Measurements from ENCODE around the gene SEC31A.
"Not testable (repeated sequence)": the region's sequence is repeated elsewhere in the genome, so short reads cannot be mapped to it uniquely, and the experiment has no call there.

SEC31A gene

GRCh38 chr4:82896755-82897154 lies 5.8 kb upstream of the SEC31A start:
- DNase-seq: no peak

DNA sequence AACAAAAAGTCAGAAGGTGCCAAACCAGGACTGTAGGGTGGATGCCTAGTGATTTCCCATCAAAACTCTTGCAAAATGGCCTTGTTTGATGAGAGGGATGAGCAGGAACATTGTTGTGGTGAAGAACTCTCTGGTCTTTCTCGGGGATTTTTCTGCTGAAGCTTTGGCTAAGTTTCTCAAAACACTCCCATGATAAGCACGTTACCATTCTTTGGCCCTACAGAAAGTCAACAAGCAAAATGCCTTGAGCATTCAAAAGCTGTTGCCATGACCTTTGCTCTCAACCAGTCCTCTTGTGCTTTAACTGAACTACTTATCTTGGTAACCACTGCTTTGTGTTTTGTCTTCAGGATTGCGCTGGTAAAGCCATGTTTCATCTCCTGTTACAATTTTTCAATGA lies 3.0 kb upstream of the SEC31A start:
- no peak for DNase-seq

GRCh38 chr4:82892467-82892802 lies 1.5 kb upstream of the SEC31A start:
- DNase-seq: no peak

DNA sequence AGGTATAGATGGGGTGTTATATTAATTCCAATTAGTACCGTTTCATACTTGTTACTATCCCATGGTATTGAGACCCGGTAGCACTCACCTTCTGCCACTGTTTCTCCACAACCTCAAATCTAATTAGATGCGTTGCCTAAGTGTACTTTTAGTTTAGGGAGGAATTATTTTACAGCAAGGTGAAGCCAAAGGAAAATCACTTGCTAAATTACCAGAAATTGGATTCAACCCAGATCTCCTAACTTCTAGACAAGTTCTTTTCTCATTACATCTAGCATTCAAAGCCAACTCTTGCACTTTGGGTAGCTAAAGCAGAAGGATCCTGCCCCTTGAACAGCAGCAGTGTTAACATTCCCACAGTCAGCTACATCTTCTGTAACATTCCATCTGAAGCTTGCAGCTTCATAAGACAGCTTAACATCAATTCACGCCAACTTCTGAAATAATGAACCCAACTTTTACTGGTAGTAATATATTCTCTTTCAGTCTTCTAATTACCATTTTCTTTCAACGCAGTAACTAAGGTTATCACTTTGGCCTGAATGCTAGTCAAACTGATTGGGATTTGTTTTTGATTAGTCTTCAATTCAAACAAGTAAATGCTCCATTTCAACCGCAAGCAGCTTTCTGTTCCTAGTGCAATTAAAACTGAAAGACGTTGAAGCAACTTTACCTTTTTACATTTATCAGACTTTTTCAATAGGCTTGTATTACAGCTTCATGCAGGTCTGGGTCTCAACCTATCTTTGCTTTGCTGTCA lies 934 bp upstream of the SEC31A start:
- no peak for DNase-seq

DNA sequence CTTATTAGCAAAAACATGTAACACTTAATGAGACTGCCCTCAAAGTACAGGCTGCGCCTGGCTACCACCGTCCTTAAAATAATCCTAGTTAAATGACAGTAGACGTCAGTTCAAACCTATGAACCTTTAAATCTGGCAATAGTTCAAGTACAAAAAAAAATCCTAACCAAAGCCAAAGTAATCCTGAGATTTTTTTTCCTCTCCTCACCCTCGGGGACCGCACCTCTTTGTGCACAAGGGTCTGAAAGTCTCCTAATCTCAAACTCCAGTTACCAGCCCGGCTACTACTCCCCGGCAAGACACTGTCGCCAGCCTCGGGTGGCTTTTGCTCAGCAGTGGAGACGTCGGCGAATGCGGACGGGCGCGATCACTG lies 439 bp downstream of the SEC31A start:
- no peak for DNase-seq

DNA sequence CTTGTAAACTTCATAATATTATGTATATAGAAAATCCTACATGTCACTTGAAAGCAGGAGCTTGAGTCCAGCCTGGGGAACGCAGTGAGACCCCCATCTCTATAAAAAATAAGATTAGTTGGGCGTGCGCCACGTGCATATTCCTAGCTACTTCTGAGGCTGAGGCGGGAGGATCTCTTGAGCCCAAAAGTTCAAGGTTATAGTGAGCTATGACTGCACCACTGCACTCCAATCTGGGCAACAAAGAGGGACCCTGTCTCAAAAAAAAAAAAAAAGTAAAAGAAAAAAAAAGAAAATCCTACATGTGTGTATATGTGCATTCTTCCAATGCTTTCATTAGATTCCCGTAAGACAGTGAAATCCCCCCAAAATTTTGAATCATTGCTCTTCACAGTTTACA lies 1.7 kb downstream of the SEC31A start:
- DNase-seq: no peak

GRCh38 chr4:82886147-82886942 lies 4.6 kb downstream of the SEC31A start:
- no peak for DNase-seq

GRCh38 chr4:82885410-82885809 lies 5.5 kb downstream of the SEC31A start:
- DNase-seq: no peak

- no peak for DNase-seq
Measured at GRCh38 chr4:82868572-82868971, 22.4 kb downstream of the SEC31A start.

DNA sequence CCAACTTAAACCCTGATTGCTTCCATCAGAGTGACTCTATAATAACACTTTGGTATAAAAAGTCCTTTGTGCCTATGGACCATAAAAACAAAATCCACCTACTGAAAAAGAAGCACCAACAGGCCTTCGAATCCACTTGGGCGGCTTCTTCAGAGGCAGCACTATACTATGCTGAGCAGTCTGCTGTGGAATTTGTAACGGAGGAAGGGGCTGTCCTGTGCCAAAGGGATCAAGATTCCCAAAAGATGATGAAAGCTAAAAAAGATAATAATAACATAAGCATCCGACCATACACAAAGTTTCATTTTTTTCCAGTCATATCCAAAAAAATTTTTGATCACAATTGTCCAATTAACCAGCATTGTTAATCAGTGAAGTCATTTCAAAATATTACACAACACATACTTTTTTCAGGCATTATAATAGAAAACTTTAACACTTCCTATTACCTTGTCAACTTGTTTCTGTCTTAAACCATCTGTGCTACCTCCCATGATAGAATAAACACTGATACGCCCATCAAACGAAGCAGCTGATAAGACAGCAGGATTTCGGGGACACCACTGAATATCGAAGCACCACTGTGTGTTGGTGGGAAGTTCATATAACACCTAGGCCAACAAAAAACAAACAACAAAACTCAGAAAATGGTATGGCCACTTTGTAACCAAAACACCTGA lies 24.1 kb downstream of the SEC31A start:
- DNase-seq: no peak

- not testable (repeated sequence) for DNase-seq
Measured at GRCh38 chr4:82866033-82866432, 24.9 kb downstream of the SEC31A start.

DNA sequence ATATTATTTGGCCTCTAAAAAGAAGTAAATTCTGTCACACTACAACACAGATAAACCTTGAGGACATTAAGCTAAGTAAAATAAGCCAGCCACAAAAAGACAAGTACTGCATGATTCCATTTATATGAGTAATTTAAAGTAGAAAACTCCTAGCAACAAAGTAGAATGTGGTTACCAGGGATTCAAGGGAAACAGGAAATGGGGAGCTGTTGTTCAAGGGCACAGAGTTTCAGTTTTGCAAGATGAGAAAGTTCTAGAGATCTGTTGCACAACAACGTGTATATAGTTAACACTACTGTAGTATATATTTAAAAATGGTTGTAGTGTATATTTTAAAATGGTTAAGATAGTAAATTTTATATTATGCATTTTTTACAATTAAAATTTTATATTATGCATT lies 25.4 kb downstream of the SEC31A start:
- DNase-seq: no peak

DNA sequence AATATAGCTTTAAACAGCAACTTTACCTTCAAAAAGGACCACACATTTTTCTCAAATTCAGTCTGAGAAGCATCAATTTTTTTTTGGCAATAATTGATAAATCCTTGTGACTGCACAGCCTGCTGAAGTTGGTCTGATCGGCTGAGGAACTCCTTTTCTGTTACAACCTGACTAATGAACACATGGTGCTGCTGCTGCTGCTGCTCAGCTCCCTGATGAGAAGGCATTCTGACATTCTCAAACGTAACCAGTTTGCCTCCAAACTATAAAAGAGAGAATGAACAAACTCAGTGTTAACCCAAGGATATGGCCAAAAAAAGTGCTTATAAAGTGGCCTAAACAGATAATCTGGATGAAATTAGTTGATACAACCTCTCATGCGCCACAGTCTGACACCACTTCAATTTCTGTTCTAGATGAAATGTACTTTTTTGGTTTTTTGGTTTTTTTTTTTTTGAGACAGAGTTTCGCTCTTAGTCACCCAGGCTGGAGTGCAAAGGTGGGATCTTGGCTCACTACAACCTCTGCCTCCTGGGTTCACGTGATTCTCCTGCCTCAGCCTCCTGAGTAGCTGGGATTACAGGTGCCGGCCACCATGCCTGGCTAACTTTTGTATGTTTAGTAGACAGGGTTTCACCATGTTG lies 26.5 kb downstream of the SEC31A start:
- no peak for DNase-seq

GRCh38 chr4:82861529-82861928 lies 29.4 kb downstream of the SEC31A start:
- no peak for DNase-seq

DNA sequence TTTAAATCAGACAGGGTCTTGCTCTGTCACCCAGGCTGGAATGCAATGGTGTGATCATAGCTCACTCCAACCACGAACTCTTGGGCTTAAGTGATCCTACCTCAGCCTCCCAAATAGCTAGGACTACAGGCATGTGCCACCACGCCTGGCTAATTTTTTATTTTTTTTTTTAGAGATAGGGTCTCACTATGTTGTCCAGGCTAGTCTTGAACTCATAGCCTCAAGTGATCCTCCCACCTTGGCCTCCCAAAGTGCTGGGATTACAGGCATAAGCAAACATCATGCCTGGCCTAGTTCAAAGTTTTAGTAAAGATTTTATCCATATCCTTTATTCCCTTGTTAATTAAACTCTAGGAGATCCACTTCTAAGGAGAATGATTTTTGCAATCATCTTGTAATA lies 30.5 kb downstream of the SEC31A start:
- not testable (repeated sequence) for DNase-seq

DNA sequence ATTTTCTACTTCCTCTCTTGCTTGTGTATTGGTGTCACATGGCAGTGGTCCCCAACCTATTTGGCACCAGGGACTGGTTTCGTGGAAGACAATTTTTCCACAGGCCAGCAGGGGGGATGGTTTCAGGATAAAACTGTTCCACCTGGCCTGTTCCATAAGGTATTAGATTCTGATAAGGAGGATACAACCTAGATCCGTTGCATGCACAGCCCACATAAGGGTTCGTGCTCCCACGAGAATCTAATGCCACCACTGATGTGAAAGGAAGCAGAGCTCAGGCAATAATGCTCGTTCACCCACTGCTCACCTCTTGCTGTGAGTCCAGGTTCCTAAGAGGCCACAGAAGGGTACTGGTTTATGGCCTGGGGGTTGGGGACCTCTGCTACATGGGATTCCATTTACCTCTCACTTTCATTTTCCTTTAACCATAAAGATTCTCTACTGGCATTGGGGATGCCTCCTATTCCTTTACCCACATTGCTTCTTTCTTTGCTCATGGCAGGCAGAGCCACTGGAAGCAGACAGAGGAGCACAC lies 38.1 kb downstream of the SEC31A start:
- DNase-seq: no peak

DNA sequence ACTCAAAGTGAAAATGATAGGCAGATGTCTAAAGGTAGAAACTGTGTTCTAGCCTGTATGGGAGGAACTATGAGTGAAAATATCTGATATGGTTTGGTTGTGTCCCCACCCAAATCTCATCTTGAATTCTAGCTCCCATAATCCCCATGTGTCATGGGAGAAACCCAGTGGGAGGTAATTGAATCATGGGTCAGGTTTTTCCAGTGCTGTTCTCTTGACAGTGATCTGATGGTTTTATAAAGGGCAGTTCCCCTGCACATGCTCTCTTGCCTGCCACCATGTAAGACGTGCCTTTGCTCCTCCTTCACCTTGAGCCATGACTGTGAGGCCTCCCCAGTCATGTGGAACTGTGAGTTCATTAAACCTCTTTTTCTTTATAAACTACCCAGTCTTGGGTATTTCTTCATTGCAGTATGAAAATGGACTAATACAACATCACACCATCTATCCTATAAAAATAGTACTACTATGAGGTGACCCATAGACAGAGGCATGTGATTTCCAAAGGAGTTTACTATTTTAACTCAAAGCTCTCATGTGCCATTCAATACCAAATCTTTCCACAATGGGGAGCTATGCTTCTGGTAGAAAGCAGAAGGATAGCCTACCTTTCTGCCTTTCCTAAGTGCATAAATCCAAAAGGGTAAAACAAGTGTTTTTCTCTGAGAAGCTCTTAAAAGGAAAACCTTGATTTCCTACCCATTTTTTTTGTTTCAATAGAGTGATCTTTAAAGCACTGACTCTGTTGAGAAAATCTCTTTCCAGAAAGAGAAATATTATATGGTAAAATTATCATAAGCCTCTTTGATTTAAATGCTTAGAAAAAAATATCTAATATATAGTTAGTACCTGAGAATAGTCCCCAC lies 38.8 kb downstream of the SEC31A start:
- no peak for DNase-seq

DNA sequence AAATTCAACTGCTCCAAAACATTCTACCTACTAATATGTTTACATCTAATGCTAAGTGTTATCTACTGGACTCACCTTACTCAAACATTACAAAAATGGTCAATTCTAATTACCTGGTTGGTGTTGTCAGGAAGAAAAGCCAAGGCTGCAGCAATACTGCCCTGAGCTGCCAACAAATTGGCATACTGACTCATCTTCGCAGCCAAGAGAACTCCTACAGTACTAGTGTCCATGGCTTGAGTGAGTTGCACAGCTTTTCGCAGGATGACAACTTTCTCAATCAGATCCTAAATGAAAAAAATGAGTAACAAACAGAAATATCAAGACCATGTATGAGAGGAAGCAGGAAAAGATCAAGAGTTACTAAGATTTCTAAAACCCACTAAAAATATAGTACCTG lies 39.6 kb downstream of the SEC31A start:
- DNase-seq: no peak

GRCh38 chr4:82850684-82851083 lies 40.3 kb downstream of the SEC31A start:
- DNase-seq: no peak

- no peak for DNase-seq
Measured at GRCh38 chr4:82848706-82849105, 42.2 kb downstream of the SEC31A start.

- DNase-seq: no peak
Measured at GRCh38 chr4:82842593-82842992, 48.4 kb downstream of the SEC31A start.

DNA sequence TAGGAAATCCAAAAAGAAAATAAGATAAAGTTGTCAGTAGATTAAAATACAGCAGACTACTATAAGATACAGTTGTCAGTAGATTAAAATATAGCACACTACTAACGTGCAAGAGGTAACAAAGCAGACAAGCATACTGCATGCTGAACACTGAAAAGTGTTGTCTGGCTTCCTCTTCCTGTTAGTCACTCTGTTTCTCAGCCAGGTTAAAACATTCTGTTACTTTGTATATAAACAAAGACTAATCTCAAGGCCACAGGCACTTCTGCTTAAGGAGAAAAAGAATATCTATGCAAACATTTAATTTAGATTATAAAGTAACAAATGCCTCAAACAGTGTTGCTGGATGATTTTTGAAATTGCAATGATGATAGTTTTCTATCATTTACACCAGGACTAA lies 51.3 kb downstream of the SEC31A start:
- DNase-seq: no peak
